Peyer's patch (tissue), 4 donors: ENCODE measurements around the gene OTOR. TPM values are rescaled to one million over a fixed set of nuclear protein-coding genes. Genes with fewer than 3 reads are reported as not detected.

Experiments
- DNase-seq, 3 donors: peaks; one replicate each; pipeline ENCODE4 v3.0.0-alpha.2; 2017 to 2019
- H3K27ac ChIP-seq, 4 donors: fragments of 200-600 bp; sonication (generic); one replicate each; pipeline ENCODE4 v1.5.1; 2016 to 2019
- H3K27me3 ChIP-seq, 2 donors: fragments of 200-600 bp; sonication (generic); one replicate each; pipeline ENCODE4 v1.5.1; 2019
- H3K36me3 ChIP-seq, 3 donors: fragments of 200-600 bp; sonication (generic); one replicate each; pipeline ENCODE4 v1.5.1; 2016 to 2019
- H3K4me1 ChIP-seq, 4 donors: fragments of 200-600 bp; sonication (generic); one replicate each; pipeline ENCODE4 v1.5.1; 2016 to 2019
- H3K4me3 ChIP-seq, 4 donors: fragments of 200-600 bp; sonication (generic); 1 replicate in 3 of 4; 2 replicates in 1 of 4; pipeline ENCODE4 v1.5.1; 2016 to 2019; ENCODE audit warnings: mild to moderate bottlenecking in 1 of 4
- H3K9me3 ChIP-seq, 4 donors: fragments of 200-600 bp; sonication (generic); one replicate each; pipeline ENCODE4 v1.5.1; 2016 to 2019; ENCODE audit warnings: mild to moderate bottlenecking in 1 of 4
- CTCF ChIP-seq, 6 experiments: fragments of 450-650 bp in 4 of 6; fragments of 200-600 bp in 2 of 6; sonication (generic) in 1 of 6; IDR thresholded peaks; one replicate each; pipeline ENCODE4 v1.5.1; 2017 to 2019; ENCODE audit warnings: antibody characterized with exemption in 6 of 6, mild to moderate bottlenecking in 3 of 6, moderate library complexity in 1 of 6
- POLR2A ChIP-seq, 2 donors: fragments of 450-650 bp; IDR thresholded peaks; one replicate each; pipeline ENCODE4 v1.5.1; 2017; ENCODE audit warnings: antibody characterized with exemption in 2 of 2, mild to moderate bottlenecking in 2 of 2, moderate library complexity in 2 of 2
- total RNA-seq, 4 donors: library from RNA; depleted of rRNA; stranded (reverse); fragments of >200 nt; gene quantifications; one replicate each; pipeline ENCODE4 v1.1.0, GENCODE V29; 2016

Gene OTOR
- total RNA-seq, 4 donors from 2014 or later = not detected

GRCh38 chr20:16759181-16759563 is 11.0 kb downstream of the OTOR start:
- TF ChIP-seq CTCF (IDR thresholded peaks at IDR 0.05) (no peak), POLR2A (IDR thresholded peaks at IDR 0.05) (no peak)
- Histone ChIP-seq H3K4me3 (no peak overlapping the region), H3K9me3 (no peaks in the 10 kb centered on the region), H3K27me3 (no peaks in the 10 kb centered on the region), H3K36me3 (no peaks in the 10 kb centered on the region), H3K27ac (no peak overlapping the region), H3K4me1 (no peaks in the 10 kb centered on the region)
- no peak for DNase-seq

- Histone ChIP-seq H3K4me1 (no peaks in the 10 kb centered on the region), H3K9me3 (no peaks in the 10 kb centered on the region), H3K27ac (no peak overlapping the region), H3K4me3 (no peak overlapping the region), H3K36me3 (no peaks in the 10 kb centered on the region), H3K27me3 (no peaks in the 10 kb centered on the region)
- DNase-seq = no peak
- TF ChIP-seq CTCF (IDR thresholded peaks at IDR 0.05) = no peak
- no peak for TF ChIP-seq POLR2A (IDR thresholded peaks at IDR 0.05)
Observed at GRCh38 chr20:16760431-16761304, 12.5 kb downstream of the OTOR start.

- Histone ChIP-seq H3K9me3 (no peaks in the 10 kb centered on the region), H3K4me1 (no peaks in the 10 kb centered on the region), H3K4me3 (no peak overlapping the region), H3K27me3 (no peaks in the 10 kb centered on the region), H3K27ac (no peak overlapping the region), H3K36me3 (no peaks in the 10 kb centered on the region)
- DNase-seq = peak in 1 of 3 donors; percentile 67
- TF ChIP-seq CTCF (IDR thresholded peaks at IDR 0.05) = peak in 4 of 6 experiments; percentile 56 to 88 (median 84)
- TF ChIP-seq POLR2A (IDR thresholded peaks at IDR 0.05) = no peak
Observed at GRCh38 chr20:16761305-16761829, 13.2 kb downstream of the OTOR start.

GRCh38 chr20:16764560-16764959 is 16.4 kb downstream of the OTOR start:
- H3K27me3 ChIP-seq = no peaks in the 10 kb centered on the region
- TF ChIP-seq CTCF (IDR thresholded peaks at IDR 0.05) (no peak), POLR2A (IDR thresholded peaks at IDR 0.05) (no peak)
- no peaks in the 10 kb centered on the region for H3K9me3 ChIP-seq
- no peaks in the 10 kb centered on the region for H3K36me3 ChIP-seq
- DNase-seq = no peak
- H3K4me3 ChIP-seq = no peak overlapping the region
- no peaks in the 10 kb centered on the region for H3K4me1 ChIP-seq
- no peak overlapping the region for H3K27ac ChIP-seq

GRCh38 chr20:16771213-16771612 is 23.1 kb downstream of the OTOR start:
- no peaks in the 10 kb centered on the region for H3K4me1 ChIP-seq
- no peak overlapping the region for H3K27ac ChIP-seq
- no peaks in the 10 kb centered on the region for H3K27me3 ChIP-seq
- no peaks in the 10 kb centered on the region for H3K36me3 ChIP-seq
- TF ChIP-seq CTCF (IDR thresholded peaks at IDR 0.05) (no peak), POLR2A (IDR thresholded peaks at IDR 0.05) (no peak)
- H3K4me3 ChIP-seq = no peak overlapping the region
- DNase-seq = no peak
- no peaks in the 10 kb centered on the region for H3K9me3 ChIP-seq
